H1 (cell line): ENCODE data around the gene P2RY8. TPM values are rescaled to one million over a fixed set of nuclear protein-coding genes. Genes with fewer than 3 reads are reported as not detected.

Experiments used
- CEBPB ChIP-seq: IDR thresholded peaks from 2 replicates; pipeline ENCODE4 v1.6.1; 2012; ENCODE audit warnings: low read depth, low read length
- CHD7 ChIP-seq: fragments of 300-600 bp; sonication (generic); IDR thresholded peaks from 2 replicates; pipeline ENCODE4 v1.7.1; 2012; ENCODE audit warnings: low read length, moderate library complexity, mild to moderate bottlenecking, inconsistent platforms; ENCODE audit not compliant: insufficient replicate concordance
- NANOG ChIP-seq: IDR thresholded peaks from 2 replicates; pipeline ENCODE4 v1.6.1; 2011; ENCODE audit warnings: low read length, low read depth, mild to moderate bottlenecking, inconsistent platforms; ENCODE audit not compliant: insufficient read depth, poor library complexity, severe bottlenecking
- TBP ChIP-seq: IDR thresholded peaks from 2 replicates; pipeline ENCODE4 v1.6.1; 2011; ENCODE audit warnings: low read depth, low read length, improper control_type of control experiment
- polyA plus RNA-seq, 7 experiments: library from polyadenylated mRNA; depleted of rRNA in 3 of 7; stranded (reverse) in 5 of 7; unstranded in 2 of 7; fragments of >200 nt in 5 of 7; fragments of 200-250 nt in 2 of 7; gene quantifications; 1 replicate in 5 of 7; 2 replicates in 1 of 7; 4 replicates in 1 of 7; pipeline versions ENCODE4 v1.2.1 to v1.2.3, GENCODE V29; 2011 to 2013; ENCODE audit warnings: missing spikeins in 2 of 7, mixed read lengths in 2 of 7
- total RNA-seq: library from RNA; stranded (reverse); fragmentation: NEBNext Ultra II Directional; extraction: Animal tissue kit (Norgen Biotek cat#: 25700); gene quantifications from 2 replicates; pipeline ENCODE4 v1.2.1, GENCODE V29; 2021

Gene P2RY8
- total and polyA plus RNA-seq, 2 of the 8 experiments (the other 6 are each of a cell fraction or from before 2014, with no cell fraction given) = 0.09 to 0.15 TPM

- TF ChIP-seq CHD7 (no peak), CEBPB (no peak), TBP (no peak), NANOG (no peak)
- TF ChIP-seq, all 59 proteins: peak for 0
Measured at GRCh38 chrX:1468250-1468772, 68.7 kb downstream of the P2RY8 start (continued).
